ENCODE results near the gene PUS7.
"Not testable (repeated sequence)": the region's sequence is repeated elsewhere in the genome, so short reads cannot be mapped to it uniquely, and the experiment has no call there.

The PUS7 gene

DNA sequence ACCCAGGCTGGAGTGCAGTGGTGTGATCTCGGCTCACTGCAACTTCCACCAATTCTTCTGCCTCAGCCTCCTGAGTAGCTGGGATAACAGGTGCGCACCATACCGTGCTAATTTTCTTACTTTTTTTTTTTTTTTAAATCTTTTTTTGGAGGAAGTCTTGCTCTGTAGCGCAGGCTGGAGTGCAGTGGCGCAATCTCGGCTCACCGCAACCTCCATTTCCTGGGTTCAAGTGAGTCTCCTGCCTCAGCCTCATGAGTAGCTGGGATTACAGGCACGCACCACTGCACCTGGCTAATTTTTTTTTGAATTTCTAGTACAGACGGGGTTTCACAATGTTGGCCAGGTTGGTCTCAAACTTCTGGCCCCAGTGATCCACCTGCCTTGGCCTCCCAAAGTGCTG is 79.9 kb downstream of the PUS7 start:
- DNase-seq, result not testable (repeated sequence)

DNA sequence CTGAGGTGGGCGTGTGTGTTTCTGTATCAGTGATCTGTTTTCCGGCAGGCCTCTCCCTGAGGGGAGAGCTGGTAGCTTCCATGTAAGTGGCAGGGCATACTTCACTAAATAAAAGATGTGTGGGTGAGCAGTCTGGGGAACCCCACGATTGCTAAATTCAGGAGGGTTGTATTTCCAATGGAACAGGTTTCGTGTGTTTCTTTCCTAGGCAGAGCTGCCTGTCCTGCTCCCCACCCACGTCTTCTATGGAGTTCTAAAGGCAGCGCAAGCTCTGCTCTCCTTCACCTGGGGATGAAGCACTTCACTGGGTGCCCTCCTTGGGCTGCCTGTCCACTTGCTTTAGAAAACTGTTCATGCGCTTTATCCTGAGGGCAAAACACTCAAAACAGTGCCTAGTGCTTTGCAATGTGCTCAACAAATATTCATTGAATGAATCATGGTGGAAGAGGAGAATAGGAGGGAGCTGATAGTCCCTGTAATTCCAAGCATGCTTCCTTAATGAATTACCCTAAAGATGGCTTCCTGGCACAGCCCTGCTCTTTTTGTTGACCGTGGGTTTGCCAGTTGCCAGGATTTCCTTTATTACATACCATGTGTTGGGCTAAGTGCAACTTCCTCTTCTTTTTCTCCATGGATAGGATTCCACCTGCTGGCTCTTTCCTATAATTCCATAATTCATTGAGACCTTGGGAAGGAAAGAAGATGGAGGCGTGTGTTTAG is 82.7 kb downstream of the PUS7 start:
- DNase-seq, result no peak

- no peak for DNase-seq
These were observed 83.3 kb downstream of the PUS7 start for GRCh38 chr7:105438847-105439173.

DNA sequence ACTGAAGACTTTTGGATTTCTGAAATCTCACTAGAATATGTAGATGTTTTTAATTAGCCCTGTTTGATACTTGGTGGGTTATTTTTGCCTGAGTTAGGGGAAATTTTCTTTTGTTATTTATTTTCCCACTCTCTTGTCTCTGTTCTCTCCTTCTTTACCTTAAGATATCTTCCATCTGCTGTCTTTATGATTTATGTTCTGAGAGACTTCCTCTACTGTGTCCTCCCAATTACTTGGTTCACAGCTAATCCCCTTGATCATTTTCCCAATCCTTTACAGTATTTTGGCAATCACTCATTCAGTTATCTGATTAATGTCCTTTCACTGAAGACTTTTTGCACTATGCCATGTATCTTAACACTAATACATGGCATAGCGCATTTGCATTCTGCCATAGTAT is 83.8 kb downstream of the PUS7 start:
- DNase-seq, result no peak

- not testable (repeated sequence) for DNase-seq
These were observed 84.7 kb downstream of the PUS7 start for GRCh38 chr7:105437356-105437755.

DNA sequence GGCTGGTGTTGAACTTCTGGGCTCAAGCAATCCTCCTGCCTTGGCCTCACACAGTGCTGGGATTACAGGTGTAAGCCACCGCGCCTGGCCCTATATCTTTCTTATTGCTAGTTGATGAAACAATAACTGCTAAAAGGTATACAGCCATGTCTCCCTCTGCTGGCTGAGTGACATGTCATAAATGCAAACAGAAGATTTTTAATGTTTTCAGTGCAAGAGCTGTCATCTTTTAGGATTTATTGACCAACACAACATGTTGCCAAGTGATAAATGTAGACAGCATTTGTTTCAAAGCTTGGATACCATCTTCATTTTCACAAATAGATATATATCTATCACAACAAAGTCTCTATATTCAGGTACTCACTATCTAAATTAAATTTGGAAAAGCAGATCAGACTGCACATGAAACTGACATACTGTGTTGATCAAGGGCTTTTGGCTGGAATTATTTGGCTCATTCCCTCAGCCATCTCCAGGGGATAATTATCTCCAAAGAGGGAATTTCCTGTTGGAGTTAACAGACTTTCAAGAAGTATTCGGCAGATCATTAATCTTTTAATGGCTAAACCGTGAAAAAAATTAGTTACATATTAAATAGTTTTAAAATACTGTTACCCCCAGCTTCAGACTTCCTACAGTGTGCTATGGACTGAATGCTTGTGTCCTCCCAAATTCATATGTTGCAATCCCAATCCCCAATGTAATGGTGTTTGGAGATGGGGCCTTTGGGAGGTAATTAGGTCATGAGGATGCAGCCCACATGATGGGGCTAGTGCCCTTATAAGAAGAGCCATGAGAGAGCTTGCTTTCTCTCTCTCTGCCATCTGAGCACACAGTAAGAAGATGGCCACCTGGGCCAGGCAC is 92.1 kb downstream of the PUS7 start:
- peak; percentile 15 for DNase-seq

- no peak for DNase-seq
These were observed 95.4 kb downstream of the PUS7 start for GRCh38 chr7:105426606-105427146.

- no peak for DNase-seq
These were observed 98.1 kb downstream of the PUS7 start for GRCh38 chr7:105423987-105424386.

DNA sequence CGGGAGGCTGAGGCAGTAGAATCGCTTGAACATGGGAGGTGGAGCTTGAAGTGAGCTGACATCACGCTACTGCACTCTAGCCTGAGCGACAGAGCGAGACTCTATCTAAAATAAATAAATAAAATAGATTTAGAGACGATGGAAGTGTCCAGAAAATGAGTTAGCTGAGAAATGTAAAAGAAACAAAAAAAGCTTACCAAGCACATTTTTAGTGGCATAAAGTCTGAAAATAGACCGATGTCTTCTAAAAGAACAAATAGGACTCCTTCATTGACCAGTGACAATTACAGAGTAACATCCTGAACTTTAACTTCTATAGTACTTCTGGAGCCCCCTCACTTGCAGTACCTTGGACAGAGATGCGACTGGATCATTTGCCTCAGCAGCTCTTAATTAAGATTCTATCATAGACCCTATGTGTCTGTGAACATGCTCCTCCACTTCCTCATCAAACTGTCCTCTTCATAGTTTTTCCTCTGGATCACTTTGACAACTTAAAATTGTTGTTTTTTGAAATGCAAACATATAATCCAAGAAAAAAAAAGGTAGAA is 108.1 kb downstream of the PUS7 start:
- DNase-seq, result no peak

DNA sequence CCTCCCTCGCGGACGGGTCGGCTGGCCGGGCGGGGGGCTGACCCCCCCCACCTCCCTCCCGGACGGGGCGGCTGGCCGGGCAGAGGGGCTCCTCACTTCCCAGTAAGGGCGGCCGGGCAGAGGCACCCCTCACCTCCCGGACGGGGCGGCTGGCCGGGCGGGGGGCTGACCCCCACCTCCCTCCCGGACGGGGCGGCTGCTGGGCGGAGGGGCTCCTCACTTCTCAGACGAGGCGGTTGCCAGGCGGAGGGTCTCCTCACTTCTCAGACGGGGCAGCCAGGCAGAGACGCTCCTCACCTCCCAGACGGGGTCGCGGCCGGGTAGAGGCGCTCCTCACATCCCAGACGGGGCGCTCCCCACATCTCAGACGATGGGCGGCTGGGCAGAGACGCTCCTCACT is 111.3 kb downstream of the PUS7 start:
- not testable (repeated sequence) for DNase-seq

- DNase-seq, result not testable (repeated sequence)
These were observed 112.3 kb downstream of the PUS7 start for GRCh38 chr7:105409775-105410174.

GRCh38 chr7:105408791-105409410 is 113.2 kb downstream of the PUS7 start:
- no peak for DNase-seq
